Fibroblast of lung (primary cell): ENCODE measurements around the gene POU5F2.

Experiments
- EZH2 ChIP-seq: IDR thresholded peaks from 2 replicates; pipeline ENCODE4 v1.5.1; 2012; ENCODE audit warnings: low read length, control low read depth, mild to moderate bottlenecking; ENCODE audit errors: missing control alignments
- TF ChIP-seq, protein P1 (sequence below), 2 donors: IDR thresholded peaks in 1 of 2; conservative IDR thresholded peaks in 1 of 2; 1 replicate in 1 of 2; 2 replicates in 1 of 2; pipeline ENCODE4 v1.5.1; 2011 to 2012; ENCODE audit warnings: low read length in 2 of 2, control low read depth in 1 of 2, inconsistent platforms in 1 of 2, low read depth in 1 of 2, mild to moderate bottlenecking in 1 of 2

DNA sequence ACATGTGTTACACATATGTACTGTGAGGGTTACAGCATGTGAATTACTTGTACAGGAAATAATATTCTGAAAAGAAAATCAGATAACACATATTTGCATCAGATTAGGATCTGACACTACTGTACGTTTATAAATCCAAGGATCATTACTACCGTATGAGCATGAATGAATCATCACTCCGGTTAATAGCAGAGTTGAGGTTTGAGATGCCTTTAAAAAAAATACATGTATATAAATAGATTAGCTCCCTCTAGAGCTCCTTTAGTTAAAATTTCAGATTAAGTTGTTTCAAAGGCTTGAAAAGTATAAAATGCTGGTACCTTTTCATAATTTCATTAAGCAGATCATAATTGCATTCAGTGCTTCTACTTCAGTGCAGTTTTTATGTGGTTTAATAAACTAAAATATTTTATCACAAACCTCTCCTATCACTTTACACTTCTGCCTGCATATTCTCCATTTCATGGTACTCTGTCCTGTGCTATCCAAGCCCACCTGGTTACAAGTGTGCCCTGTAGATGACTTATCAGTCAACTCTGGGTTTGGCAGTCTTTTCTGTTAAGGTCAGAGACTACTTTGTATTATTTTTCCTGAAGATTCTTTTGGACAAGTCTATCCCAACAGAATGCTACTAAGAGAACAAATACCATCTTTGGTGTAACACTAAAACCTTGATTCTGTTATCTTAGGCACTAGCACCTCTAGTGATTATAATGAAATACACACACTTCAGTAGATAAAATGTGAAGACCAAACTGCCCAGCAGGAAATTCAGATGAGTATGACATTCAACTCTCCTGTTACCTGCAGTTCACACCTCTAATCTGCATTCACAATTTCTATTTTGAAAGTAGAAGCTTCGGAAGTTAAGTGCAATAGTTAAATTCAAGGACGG lies 48.0 kb upstream of the POU5F2 start:
- TF ChIP-seq, protein P1, sequence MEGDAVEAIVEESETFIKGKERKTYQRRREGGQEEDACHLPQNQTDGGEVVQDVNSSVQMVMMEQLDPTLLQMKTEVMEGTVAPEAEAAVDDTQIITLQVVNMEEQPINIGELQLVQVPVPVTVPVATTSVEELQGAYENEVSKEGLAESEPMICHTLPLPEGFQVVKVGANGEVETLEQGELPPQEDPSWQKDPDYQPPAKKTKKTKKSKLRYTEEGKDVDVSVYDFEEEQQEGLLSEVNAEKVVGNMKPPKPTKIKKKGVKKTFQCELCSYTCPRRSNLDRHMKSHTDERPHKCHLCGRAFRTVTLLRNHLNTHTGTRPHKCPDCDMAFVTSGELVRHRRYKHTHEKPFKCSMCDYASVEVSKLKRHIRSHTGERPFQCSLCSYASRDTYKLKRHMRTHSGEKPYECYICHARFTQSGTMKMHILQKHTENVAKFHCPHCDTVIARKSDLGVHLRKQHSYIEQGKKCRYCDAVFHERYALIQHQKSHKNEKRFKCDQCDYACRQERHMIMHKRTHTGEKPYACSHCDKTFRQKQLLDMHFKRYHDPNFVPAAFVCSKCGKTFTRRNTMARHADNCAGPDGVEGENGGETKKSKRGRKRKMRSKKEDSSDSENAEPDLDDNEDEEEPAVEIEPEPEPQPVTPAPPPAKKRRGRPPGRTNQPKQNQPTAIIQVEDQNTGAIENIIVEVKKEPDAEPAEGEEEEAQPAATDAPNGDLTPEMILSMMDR (conservative IDR thresholded peaks at IDR 0.05 in 1 of 2, IDR thresholded peaks at IDR 0.05 in 1 of 2; ENCODE audit: low read depth in 1 of 2, low read length in 2 of 2) = peak in 1 of 2 donors; percentile 7
- no peak for TF ChIP-seq EZH2
